Measurements from ENCODE around the gene PAFAH1B1. TPM values are rescaled to one million over a fixed set of nuclear protein-coding genes. Genes with fewer than 3 reads are reported as not detected.
"Not testable (repeated sequence)": the region's sequence is repeated elsewhere in the genome, so short reads cannot be mapped to it uniquely, and the experiment has no call there.

Gene PAFAH1B1
- total and polyA plus RNA-seq, 7 experiments from 2014 or later, result 15.8 to 156 (median 127) TPM

DNA sequence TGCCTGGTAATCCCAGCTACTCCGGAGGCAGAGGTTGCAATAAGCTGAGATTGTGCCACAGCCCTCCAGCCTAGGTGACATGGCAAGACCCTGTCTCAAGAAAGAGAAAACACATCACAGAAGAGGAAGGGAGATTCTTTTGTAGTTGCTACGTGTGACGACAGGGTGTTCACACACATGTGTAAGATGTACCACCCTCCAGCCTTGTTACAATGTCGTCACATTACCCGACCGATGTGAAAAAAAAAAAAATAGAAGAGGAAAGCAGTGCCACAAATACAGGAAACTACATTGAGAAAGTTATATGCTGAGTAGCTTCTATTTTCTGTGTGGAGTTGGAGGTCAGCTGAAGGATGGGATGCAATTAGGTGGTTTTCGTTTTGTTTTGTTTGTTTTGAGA is 62.1 kb downstream of the PAFAH1B1 start:
- H3K4me3 Mint-ChIP-seq, result peak overlapping the region in 5 of 10 donors; percentile 17 to 33 (median 23)
- no peaks in the 10 kb centered on the region for H3K27me3 Mint-ChIP-seq
- Histone ChIP-seq H3K4me1 (ENCODE audit: control insufficient read depth in 2 of 2, insufficient read depth in 2 of 2, low read length in 2 of 2) (no peaks in the 10 kb centered on the region), H3K27me3 (ENCODE audit: control insufficient read depth in 2 of 2, insufficient read depth in 2 of 2, low read length in 2 of 2) (no peaks in the 10 kb centered on the region), H3K27ac (ENCODE audit: low read depth, low read length) (no peak overlapping the region), H3K9me3 (ENCODE audit: control insufficient read depth in 2 of 3, low read length in 3 of 3) (no peaks in the 10 kb centered on the region), H3K36me3 (ENCODE audit: control insufficient read depth in 2 of 3, insufficient read depth in 3 of 3, low read length in 3 of 3) (peaks cover 0 to 6% (median 0%) of the 10 kb centered on the region in 3 experiments), H3K4me3 (ENCODE audit: low read length) (no peak overlapping the region)
- H3K27ac Mint-ChIP-seq, result peak overlapping the region in 8 of 9 donors; percentile 19 to 73 (median 52)
- H3K36me3 Mint-ChIP-seq, result peaks cover 0 to 38% (median 31%) of the 10 kb centered on the region in 5 donors
- POLR2A ChIA-PET, result interaction anchor here (1.5 kb wide), 1 partner anchor 14 kb away, joined by 4 read pairs; no protein-coding TSS in a partner anchor
- CTCF ChIA-PET, result interaction anchor here (1.3 kb wide), 1 partner anchor 10 kb away, joined by 4 read pairs; no protein-coding TSS in a partner anchor
- H3K4me1 Mint-ChIP-seq, result peaks cover 26 to 59% (median 51%) of the 10 kb centered on the region in 7 donors
- H3K9me3 Mint-ChIP-seq, result peaks cover 0 to 7% (median 0%) of the 10 kb centered on the region in 11 donors
- intact Hi-C loops (cut with micrococcal nuclease), result no loop called here
- ATAC-seq (peak; percentile 81), DNase-seq (peak in 2 of 9 donors; percentile 5 to 9)

DNA sequence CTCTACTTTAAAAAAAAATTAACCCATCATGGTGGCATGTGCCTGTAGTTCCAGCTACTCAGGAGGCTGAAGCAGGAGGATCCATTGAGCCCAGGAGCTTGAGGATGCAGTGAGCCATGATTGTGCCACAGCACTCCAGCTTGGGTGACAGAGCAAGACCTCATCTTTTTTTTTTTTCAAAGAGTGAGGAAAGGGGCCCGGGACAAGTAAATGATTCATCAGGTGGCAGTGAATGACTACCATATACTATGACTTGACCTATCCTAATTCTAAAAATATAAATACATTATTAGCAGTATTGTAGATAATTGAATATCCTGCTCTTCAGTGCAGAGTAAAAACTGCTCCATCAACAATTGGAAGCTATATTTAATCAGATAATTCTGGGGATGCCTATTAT is 62.8 kb downstream of the PAFAH1B1 start:
- Mint-ChIP-seq H3K27me3 (no peaks in the 10 kb centered on the region), H3K4me1 (peaks cover 30 to 61% (median 54%) of the 10 kb centered on the region in 7 donors), H3K9me3 (peaks cover 0 to 7% (median 0%) of the 10 kb centered on the region in 11 donors), H3K36me3 (peaks cover 0 to 38% (median 28%) of the 10 kb centered on the region in 5 donors), H3K27ac (peak overlapping the region in 3 of 9 donors; percentile 58 to 76 (median 68)), H3K4me3 (no peak overlapping the region)
- ChIA-PET CTCF (interaction anchor here (1.3 kb wide), 1 partner anchor 9 kb away, joined by 4 read pairs; no protein-coding TSS in a partner anchor), POLR2A (interaction anchor here (1.5 kb wide), 1 partner anchor 15 kb away, joined by 4 read pairs; no protein-coding TSS in a partner anchor)
- peaks cover 0 to 6% (median 0%) of the 10 kb centered on the region in 3 experiments for H3K36me3 ChIP-seq (ENCODE audit: control insufficient read depth in 2 of 3, insufficient read depth in 3 of 3, low read length in 3 of 3)
- intact Hi-C loops (cut with micrococcal nuclease), result no loop called here
- no peak for ATAC-seq
- H3K27me3 ChIP-seq (ENCODE audit: control insufficient read depth in 2 of 2, insufficient read depth in 2 of 2, low read length in 2 of 2), result no peaks in the 10 kb centered on the region
- DNase-seq, result no peak
- H3K27ac ChIP-seq (ENCODE audit: low read depth, low read length), result no peak overlapping the region
- H3K9me3 ChIP-seq (ENCODE audit: control insufficient read depth in 2 of 3, low read length in 3 of 3), result no peaks in the 10 kb centered on the region
- H3K4me1 ChIP-seq (ENCODE audit: control insufficient read depth in 2 of 2, insufficient read depth in 2 of 2, low read length in 2 of 2), result no peaks in the 10 kb centered on the region
- no peak overlapping the region for H3K4me3 ChIP-seq (ENCODE audit: low read length)

DNA sequence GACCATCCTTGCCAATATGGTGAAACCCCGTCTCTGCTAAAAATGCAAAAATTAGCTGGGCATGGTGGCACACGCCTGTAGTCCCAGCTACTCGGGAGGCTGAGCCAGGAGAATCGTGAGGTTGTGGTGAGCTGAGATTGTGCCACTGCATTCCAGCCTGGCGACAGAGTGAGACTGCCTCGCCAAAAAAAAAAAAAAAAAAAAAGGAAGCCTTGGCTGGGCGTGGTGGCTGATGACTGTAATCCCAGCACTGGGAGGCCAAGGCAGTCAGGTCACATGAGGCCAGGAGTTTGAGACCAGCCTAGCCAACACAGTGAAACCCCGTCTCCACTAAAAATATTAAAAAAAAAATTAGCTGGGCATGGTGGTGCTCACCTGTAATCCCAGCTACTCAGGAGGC is 65.9 kb downstream of the PAFAH1B1 start:
- Mint-ChIP-seq H3K27ac (peak overlapping the region in 2 of 9 donors; percentile 72 to 74), H3K4me1 (peaks cover 31 to 81% (median 61%) of the 10 kb centered on the region in 7 donors), H3K36me3 (peaks cover 0 to 18% (median 13%) of the 10 kb centered on the region in 5 donors)
- H3K27ac ChIP-seq (ENCODE audit: low read depth, low read length); H3K4me1 ChIP-seq (ENCODE audit: control insufficient read depth in 2 of 2, insufficient read depth in 2 of 2, low read length in 2 of 2); H3K4me3 Mint-ChIP-seq; H3K27me3 Mint-ChIP-seq; H3K36me3 ChIP-seq (ENCODE audit: control insufficient read depth in 2 of 3, insufficient read depth in 3 of 3, low read length in 3 of 3); DNase-seq; H3K4me3 ChIP-seq (ENCODE audit: low read length); CTCF ChIA-PET; H3K9me3 ChIP-seq (ENCODE audit: control insufficient read depth in 2 of 3, low read length in 3 of 3); H3K27me3 ChIP-seq (ENCODE audit: control insufficient read depth in 2 of 2, insufficient read depth in 2 of 2, low read length in 2 of 2); intact Hi-C loops (cut with micrococcal nuclease); H3K9me3 Mint-ChIP-seq: not testable (repeated sequence)
- peak; percentile 33 for ATAC-seq
- POLR2A ChIA-PET, result interaction anchor here (0.7 to 1.0 kb wide), 2 partner anchors 16 to 65 kb away, joined by 3 to 4 read pairs; no protein-coding TSS in a partner anchor

DNA sequence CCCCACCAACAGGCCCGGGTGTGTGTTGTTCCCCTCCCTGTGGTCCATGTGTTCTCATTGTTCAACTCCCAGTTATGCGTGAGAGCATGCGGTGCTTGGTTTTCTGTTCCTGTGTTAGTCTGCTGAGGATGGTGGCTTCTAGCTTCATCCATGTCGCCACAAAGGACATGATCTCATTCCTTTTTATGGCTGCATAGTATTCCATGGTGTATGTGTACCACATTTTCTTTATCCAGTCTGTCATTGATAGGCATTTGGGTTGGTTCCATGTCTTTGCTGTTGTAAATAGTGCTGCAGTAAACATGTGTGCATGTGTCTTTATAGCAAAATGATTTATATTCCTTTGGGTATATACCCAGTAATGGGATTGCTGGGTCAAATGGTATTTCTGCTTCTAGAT is 67.0 kb downstream of the PAFAH1B1 start:
- CTCF ChIA-PET, result interaction anchor here (0.9 kb wide), 1 partner anchor 19 kb away, joined by 4 read pairs; no protein-coding TSS in a partner anchor
- peak overlapping the region in 8 of 9 donors; percentile 10 to 81 (median 60) for H3K27ac Mint-ChIP-seq
- H3K27ac ChIP-seq (ENCODE audit: low read depth, low read length); DNase-seq; H3K4me1 ChIP-seq (ENCODE audit: control insufficient read depth in 2 of 2, insufficient read depth in 2 of 2, low read length in 2 of 2); H3K9me3 ChIP-seq (ENCODE audit: control insufficient read depth in 2 of 3, low read length in 3 of 3); H3K36me3 ChIP-seq (ENCODE audit: control insufficient read depth in 2 of 3, insufficient read depth in 3 of 3, low read length in 3 of 3); ATAC-seq; H3K4me3 ChIP-seq (ENCODE audit: low read length); H3K9me3 Mint-ChIP-seq; H3K27me3 ChIP-seq (ENCODE audit: control insufficient read depth in 2 of 2, insufficient read depth in 2 of 2, low read length in 2 of 2); intact Hi-C loops (cut with micrococcal nuclease); H3K27me3 Mint-ChIP-seq: not testable (repeated sequence)
- peaks cover 0 to 19% (median 13%) of the 10 kb centered on the region in 5 donors for H3K36me3 Mint-ChIP-seq
- H3K4me3 Mint-ChIP-seq, result peak overlapping the region in 3 of 10 donors; percentile 41 to 62 (median 44)
- peaks cover 29 to 81% (median 58%) of the 10 kb centered on the region in 7 donors for H3K4me1 Mint-ChIP-seq
- POLR2A ChIA-PET, result interaction anchor here (0.7 kb wide), 1 partner anchor 149 kb away, joined by 5 read pairs; the partner anchor contains the start of gene METTL16

DNA sequence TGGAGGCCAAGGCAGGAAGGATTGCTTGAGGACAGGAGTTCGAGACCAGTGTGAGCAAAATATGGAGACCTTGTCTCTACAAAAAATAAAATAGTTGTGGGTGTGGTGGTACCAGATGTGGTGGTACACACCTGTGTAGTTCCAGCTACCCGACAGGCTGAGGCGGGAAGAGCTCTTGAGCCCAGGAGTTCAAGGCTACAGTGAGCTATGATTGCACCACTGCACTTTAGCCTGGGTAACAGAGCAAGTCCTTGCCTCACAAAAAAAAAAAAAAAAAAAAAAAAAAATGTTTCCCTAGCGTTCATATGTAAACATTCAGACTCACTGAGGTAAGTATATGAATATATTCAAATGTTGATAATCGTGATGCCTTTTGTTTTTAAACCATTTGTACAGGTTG is 78.6 kb downstream of the PAFAH1B1 start:
- ChIA-PET CTCF (no interaction called here), POLR2A (no interaction called here)
- Histone ChIP-seq H3K36me3 (ENCODE audit: control insufficient read depth in 2 of 3, insufficient read depth in 3 of 3, low read length in 3 of 3) (peaks cover 20 to 87% (median 25%) of the 10 kb centered on the region in 3 experiments), H3K27ac (ENCODE audit: low read depth, low read length) (peak overlapping the region; percentile 12), H3K4me3 (ENCODE audit: low read length) (no peak overlapping the region), H3K9me3 (ENCODE audit: control insufficient read depth in 2 of 3, low read length in 3 of 3) (no peaks in the 10 kb centered on the region), H3K27me3 (ENCODE audit: control insufficient read depth in 2 of 2, insufficient read depth in 2 of 2, low read length in 2 of 2) (no peaks in the 10 kb centered on the region), H3K4me1 (ENCODE audit: control insufficient read depth in 2 of 2, insufficient read depth in 2 of 2, low read length in 2 of 2) (no peaks in the 10 kb centered on the region)
- Mint-ChIP-seq H3K4me3 (no peak overlapping the region), H3K27me3 (no peaks in the 10 kb centered on the region), H3K27ac (peak overlapping the region in 1 of 9 donors; percentile 61), H3K9me3 (no peaks in the 10 kb centered on the region), H3K36me3 (peaks cover 12 to 44% (median 23%) of the 10 kb centered on the region in 5 donors), H3K4me1 (peaks cover 2 to 6% (median 5%) of the 10 kb centered on the region in 7 donors)
- ATAC-seq, result no peak
- no peak for DNase-seq
- intact Hi-C loops (cut with micrococcal nuclease), result no loop called here

DNA sequence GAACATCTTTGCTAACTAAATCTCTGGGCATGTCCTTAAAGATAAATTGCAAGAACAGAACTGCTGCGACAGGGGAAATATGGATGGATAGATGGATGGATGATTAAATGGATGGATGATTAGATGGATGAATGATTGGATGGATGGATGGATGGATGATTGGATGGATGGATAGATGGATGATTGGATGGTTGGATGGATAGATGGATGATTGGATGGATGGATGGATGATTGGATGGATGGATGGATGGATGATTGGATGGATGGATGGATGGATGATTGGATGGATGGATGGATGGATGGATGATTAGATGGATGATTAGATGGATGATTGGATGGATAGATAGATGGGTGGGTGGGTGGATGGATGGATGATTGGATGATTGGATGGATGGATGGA is 85.8 kb downstream of the PAFAH1B1 start:
- H3K4me1 ChIP-seq (ENCODE audit: control insufficient read depth in 2 of 2, insufficient read depth in 2 of 2, low read length in 2 of 2); H3K9me3 Mint-ChIP-seq; H3K27me3 Mint-ChIP-seq; H3K9me3 ChIP-seq (ENCODE audit: control insufficient read depth in 2 of 3, low read length in 3 of 3); intact Hi-C loops (cut with micrococcal nuclease); DNase-seq; H3K27ac ChIP-seq (ENCODE audit: low read depth, low read length); H3K27me3 ChIP-seq (ENCODE audit: control insufficient read depth in 2 of 2, insufficient read depth in 2 of 2, low read length in 2 of 2); ATAC-seq; H3K4me3 Mint-ChIP-seq; H3K4me3 ChIP-seq (ENCODE audit: low read length): not testable (repeated sequence)
- Mint-ChIP-seq H3K4me1 (peaks cover 0 to 10% (median 5%) of the 10 kb centered on the region in 7 donors), H3K36me3 (peaks cover 13 to 50% (median 33%) of the 10 kb centered on the region in 5 donors), H3K27ac (peak overlapping the region in 4 of 9 donors; percentile 3 to 42 (median 13))
- ChIA-PET POLR2A (interaction anchor here (0.9 kb wide), 1 partner anchor 213 kb away, joined by 3 read pairs; no protein-coding TSS in a partner anchor), CTCF (interaction anchor here (0.5 to 1.0 kb wide), 3 partner anchors 11 to 397 kb away, joined by 3 read pairs; no protein-coding TSS in a partner anchor)
- peaks cover 17 to 93% (median 25%) of the 10 kb centered on the region in 3 experiments for H3K36me3 ChIP-seq (ENCODE audit: control insufficient read depth in 2 of 3, insufficient read depth in 3 of 3, low read length in 3 of 3)
